Thyroid gland (tissue), 4 donors: ENCODE results near the gene ZNF239. TPM values are rescaled to one million over a fixed set of nuclear protein-coding genes. Genes with fewer than 3 reads are reported as not detected.
"Not testable (repeated sequence)": the region's sequence is repeated elsewhere in the genome, so short reads cannot be mapped to it uniquely, and the experiment has no call there.

Experiments
- DNase-seq, 2 donors: peaks; one replicate each; pipeline ENCODE4 v3.0.0-alpha.2; 2019
- H3K27ac ChIP-seq, 3 donors: fragments of 200-600 bp; sonication (generic); 1 replicate in 2 of 3; 2 replicates in 1 of 3; pipeline ENCODE4 v1.5.1; 2016 to 2019; ENCODE audit warnings: mild to moderate bottlenecking in 1 of 3, moderate library complexity in 1 of 3
- H3K27me3 ChIP-seq: fragments of 200-600 bp; sonication (generic); one replicate; pipeline ENCODE4 v1.5.1; 2019
- H3K36me3 ChIP-seq, 2 donors: fragments of 200-600 bp; sonication (generic); one replicate each; pipeline ENCODE4 v1.5.1; 2016 to 2019
- H3K4me1 ChIP-seq, 2 donors: fragments of 200-600 bp; sonication (generic); one replicate each; pipeline ENCODE4 v1.5.1; 2017 to 2019
- H3K4me3 ChIP-seq, 3 donors: fragments of 200-600 bp; sonication (generic); replicated peaks in 1 of 3; 1 replicate in 2 of 3; 2 replicates in 1 of 3; pipeline ENCODE4 v1.5.1; 2016; ENCODE audit warnings: mild to moderate bottlenecking in 1 of 3
- H3K9me3 ChIP-seq: fragments of 200-600 bp; sonication (generic); one replicate; pipeline ENCODE4 v1.5.1; 2017
- CTCF ChIP-seq, 6 experiments: fragments of 200-600 bp in 3 of 6; fragments of 450-650 bp in 3 of 6; sonication (generic) in 3 of 6; IDR thresholded peaks; one replicate each; pipeline ENCODE4 v1.5.1; 2016 to 2019; ENCODE audit warnings: antibody characterized with exemption in 6 of 6, mild to moderate bottlenecking in 2 of 6, inconsistent platforms in 1 of 6, moderate library complexity in 1 of 6
- POLR2A ChIP-seq, 2 donors: fragments of 450-650 bp; IDR thresholded peaks; one replicate each; pipeline ENCODE4 v1.6.1; 2017; ENCODE audit warnings: antibody characterized with exemption in 2 of 2, mild to moderate bottlenecking in 2 of 2, moderate library complexity in 1 of 2
- WGBS, 2 donors: methylation state at CpG; one replicate each; pipeline ENCODE4 v1.1.5; 2017; 5-methylcytosine and 5-hydroxymethylcytosine counted together
- intact Hi-C: fragments of 100-400 bp; cut with DNase I; formaldehyde crosslinking; loops from one replicate; pipeline ENCODE4 v1.15.1; 2023
- total RNA-seq, 4 donors: library from RNA; depleted of rRNA; stranded (reverse); fragments of >200 nt; gene quantifications; one replicate each; pipeline ENCODE4 v1.2.3, GENCODE V29; 2016

The ZNF239 gene
- total RNA-seq, 4 donors from 2014 or later = 4.8 to 8.7 (median 6.6) TPM

- TF ChIP-seq CTCF (IDR thresholded peaks at IDR 0.05) (no peak), POLR2A (IDR thresholded peaks at IDR 0.05) (no peak)
- no peak overlapping the region for H3K27ac ChIP-seq
- intact Hi-C loops = loop anchor here (5.0 kb wide), 1 partner anchor 38 kb away; the partner anchor contains the start of gene ZNF485
These were observed 4.7 kb downstream of the ZNF239 start for GRCh38 chr10:43569681-43570080.

GRCh38 chr10:43557214-43557613 lies 17.2 kb downstream of the ZNF239 start:
- TF ChIP-seq POLR2A (IDR thresholded peaks at IDR 0.05) (no peak), CTCF (IDR thresholded peaks at IDR 0.05) (no peak)
- Histone ChIP-seq H3K27me3 (no peaks in the 10 kb centered on the region), H3K9me3 (no peaks in the 10 kb centered on the region), H3K27ac (no peak overlapping the region), H3K4me1 (no peaks in the 10 kb centered on the region), H3K36me3 (peaks cover 5 to 9% of the 10 kb centered on the region in 2 donors), H3K4me3 (no peak overlapping the region)
- 99 to 100% methylated on average over 4 of the region's 4 CpGs for WGBS, 2 donors
- no peak for DNase-seq
- intact Hi-C loops = no loop called here

More at GRCh38 chr10:43569681-43570080, 4.7 kb downstream of the ZNF239 start:
- DNase-seq = no peak
- no peaks in the 10 kb centered on the region for H3K27me3 ChIP-seq
- peaks cover 0 to 7% of the 10 kb centered on the region in 2 donors for H3K4me1 ChIP-seq
- no peaks in the 10 kb centered on the region for H3K36me3 ChIP-seq
- H3K9me3 ChIP-seq = no peaks in the 10 kb centered on the region
- no peak overlapping the region for H3K4me3 ChIP-seq

- H3K27me3 ChIP-seq, H3K4me1 ChIP-seq, H3K4me3 ChIP-seq, H3K27ac ChIP-seq, intact Hi-C loops, H3K36me3 ChIP-seq, H3K9me3 ChIP-seq, DNase-seq: not testable (repeated sequence)
- 80 to 95% methylated on average over 9 to 11 of the region's 11 CpGs for WGBS, 2 donors
These were observed 30.7 kb downstream of the ZNF239 start for GRCh38 chr10:43543746-43544145.

DNA sequence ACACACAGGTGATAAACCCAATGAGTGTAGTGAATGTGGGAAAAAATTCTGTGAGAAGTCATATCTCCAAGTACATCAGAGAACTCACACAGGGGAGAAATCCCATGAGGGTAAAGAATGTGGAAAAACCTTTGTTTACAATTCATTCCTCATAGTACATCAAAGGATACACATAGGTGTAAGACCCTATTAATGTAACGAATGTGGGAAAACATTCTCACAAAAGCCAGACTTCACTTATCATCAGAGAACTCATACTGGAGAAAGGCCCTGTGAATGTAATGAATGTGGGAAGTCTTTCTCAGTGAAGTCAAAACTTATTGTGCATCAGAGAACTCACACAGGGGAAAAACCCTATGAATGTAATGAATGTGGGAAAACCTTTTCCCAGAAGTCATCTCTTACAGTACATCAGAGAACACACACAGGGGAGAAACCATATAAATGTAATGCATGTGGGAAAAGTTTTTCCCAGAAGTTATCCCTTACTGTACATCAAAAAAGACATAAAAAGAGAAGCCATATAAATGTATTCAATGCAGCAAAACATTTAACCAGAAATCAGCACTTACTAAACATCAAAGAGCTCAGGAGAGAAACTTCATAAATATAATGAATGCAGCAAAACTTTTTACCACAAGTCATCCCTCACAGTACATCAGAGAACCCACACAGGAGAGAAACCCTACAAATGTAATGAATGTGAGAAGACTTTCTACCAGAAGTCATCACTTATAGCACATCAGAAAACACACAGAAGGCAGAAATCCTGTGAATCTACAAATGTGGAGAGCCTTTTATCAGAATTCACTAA lies 49.8 kb downstream of the ZNF239 start:
- no peaks in the 10 kb centered on the region for H3K4me1 ChIP-seq
- no peak overlapping the region for H3K27ac ChIP-seq
- H3K4me3 ChIP-seq = no peak overlapping the region
- WGBS, 2 donors = 52 to 82% methylated on average over 1 of the region's 1 CpG
- intact Hi-C loops = no loop called here
- H3K36me3 ChIP-seq = no peaks in the 10 kb centered on the region
- no peaks in the 10 kb centered on the region for H3K9me3 ChIP-seq
- DNase-seq = no peak
- no peak for TF ChIP-seq POLR2A (IDR thresholded peaks at IDR 0.05)
- TF ChIP-seq CTCF (IDR thresholded peaks at IDR 0.05) = no peak
- no peaks in the 10 kb centered on the region for H3K27me3 ChIP-seq

Other genes with a start within 250 kb of the ZNF239 start
- not detected for gene FXYD4, start 203.0 kb downstream of the ZNF239 start, total RNA-seq
- gene HNRNPF, start 165.4 kb downstream of the ZNF239 start, total RNA-seq = 100 to 1,000 TPM; 148 to 158 (median 155) TPM
- 10 to 100 TPM; 11.9 to 21.7 (median 19.9) TPM for gene ZNF487, start 137.5 kb downstream of the ZNF239 start, total RNA-seq
- 1 to 10 TPM; 1.5 to 3.3 (median 2.2) TPM for gene ZNF485, start 31.8 kb upstream of the ZNF239 start, total RNA-seq
- 10 to 100 TPM; 28.9 to 63.3 (median 48.4) TPM for gene ZNF32, start 74.3 kb upstream of the ZNF239 start, total RNA-seq